MCF 10A (cell line): ENCODE results near the gene FBXW7. TPM values are rescaled to one million over a fixed set of nuclear protein-coding genes. Genes with fewer than 3 reads are reported as not detected.

Experiments used
- BruUV-seq: library from RNA; stranded (reverse); fragments of 400-500 nt; replicated peaks from 2 replicates; lab custom pipeline; 2021; lab: Mats Ljungman, UMichigan
- CTCF ChIA-PET: fragments of 300-600 bp; sonication (Branson Sonifier 250); formaldehyde crosslinking; extraction: SDS; loops from one replicate; lab custom pipeline; 2021; ENCODE audit warnings: antibody characterized with exemption, inconsistent platforms; lab: Yijun Ruan, JAX
- POLR2A ChIA-PET: fragments of 300-600, 350-650 bp; sonication (Branson Sonifier 250); formaldehyde crosslinking; extraction: SDS; loops from one replicate; lab custom pipeline; 2020; ENCODE audit warnings: antibody characterized with exemption, inconsistent platforms; lab: Yijun Ruan, JAX
- DNase-seq: peaks from one replicate; pipeline ENCODE4 v3.0.0-alpha.2; 2018; ENCODE audit not compliant: unreplicated experiment
- H3K27ac Mint-ChIP-seq: one replicate; pipeline ENCODE4 v1.8.0; 2022; ENCODE audit warnings: mild to moderate bottlenecking, low read depth, mixed read lengths; ENCODE audit not compliant: unreplicated experiment
- H3K27me3 Mint-ChIP-seq: one replicate; pipeline ENCODE4 v1.8.0; 2022; ENCODE audit warnings: mixed read lengths; ENCODE audit not compliant: insufficient read depth, unreplicated experiment
- H3K36me3 Mint-ChIP-seq: one replicate; pipeline ENCODE4 v1.8.0; 2022; ENCODE audit warnings: mild to moderate bottlenecking, moderate library complexity, mixed read lengths; ENCODE audit not compliant: insufficient read depth, unreplicated experiment
- H3K4me1 Mint-ChIP-seq: one replicate; pipeline ENCODE4 v1.8.0; 2022; ENCODE audit warnings: mixed read lengths; ENCODE audit not compliant: insufficient read depth, unreplicated experiment
- H3K4me3 Mint-ChIP-seq: one replicate; pipeline ENCODE4 v1.8.0; 2022; ENCODE audit warnings: mild to moderate bottlenecking, moderate library complexity, mixed read lengths; ENCODE audit not compliant: unreplicated experiment
- H3K9me3 Mint-ChIP-seq: one replicate; pipeline ENCODE4 v1.8.0; 2022; ENCODE audit warnings: mixed read lengths; ENCODE audit not compliant: unreplicated experiment
- intact Hi-C: fragments of 100-400 bp; cut with micrococcal nuclease; formaldehyde crosslinking; loops from 2 replicates; pipeline ENCODE4 v1.14.1; 2022
- total RNA-seq: library from RNA; stranded (reverse); gene quantifications from 2 replicates; pipeline ENCODE4 v1.2.3, GENCODE V29; 2022
- TF ChIP-seq, protein P1 (sequence below): fragments of 200-600 bp; IDR thresholded peaks from one replicate; pipeline ENCODE4 v1.8.0; 2022; ENCODE audit warnings: antibody characterized with exemption, mild to moderate bottlenecking; ENCODE audit not compliant: unreplicated experiment

The FBXW7 gene
- total RNA-seq, 1 experiment from 2014 or later, result 40.2 TPM

DNA sequence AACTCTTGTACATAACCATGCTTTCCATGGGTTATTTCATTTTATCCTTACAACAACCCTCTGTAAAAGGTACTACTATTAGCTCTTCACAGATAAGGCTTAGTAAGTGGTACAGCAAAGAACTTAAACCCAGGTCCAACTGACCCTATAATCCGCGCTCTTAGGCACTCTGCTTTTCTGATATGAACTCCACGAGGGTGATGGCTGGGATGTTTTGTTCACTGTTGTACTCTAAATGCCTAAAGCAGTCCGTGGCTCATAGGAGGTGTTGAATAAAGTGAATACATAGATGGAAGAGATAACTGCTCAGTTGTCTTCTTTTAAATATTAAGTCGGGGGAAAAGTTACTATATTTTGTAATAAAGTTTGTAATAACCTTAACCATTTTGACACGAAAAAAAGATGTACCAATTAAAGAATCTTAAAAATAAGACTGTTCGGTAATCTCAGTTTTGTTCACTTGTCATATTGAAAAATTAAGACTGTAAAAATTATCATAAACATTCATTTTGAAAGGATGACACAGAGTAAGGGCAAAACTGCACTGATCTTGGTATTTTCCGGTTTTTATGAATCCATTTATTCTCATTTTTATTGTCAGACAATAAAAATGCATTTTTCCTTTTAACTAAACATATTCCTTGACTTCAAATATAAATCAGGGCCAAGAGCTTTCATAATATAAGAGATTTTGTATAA lies 166.5 kb downstream of the FBXW7 start:
- Mint-ChIP-seq H3K36me3 (peaks cover 7% of the 10 kb centered on the region), H3K4me1 (peaks cover under 1% of the 10 kb centered on the region), H3K27ac (no peak overlapping the region), H3K27me3 (no peaks in the 10 kb centered on the region), H3K9me3 (no peaks in the 10 kb centered on the region), H3K4me3 (no peak overlapping the region)
- no peak for DNase-seq
- intact Hi-C loops, result loop anchor here (5.0 kb wide), 1 partner anchor 607 kb away; the partner anchor contains the start of gene GATB
- ChIA-PET CTCF (interaction anchor here (1.0 to 1.2 kb wide), 3 partner anchors 7 to 1093 kb away, joined by 3 to 4 read pairs (median 3); no protein-coding TSS in a partner anchor), POLR2A (interaction anchor here (1.5 kb wide), 1 partner anchor 12 kb away, joined by 3 read pairs; no protein-coding TSS in a partner anchor)
- TF ChIP-seq, protein P1, sequence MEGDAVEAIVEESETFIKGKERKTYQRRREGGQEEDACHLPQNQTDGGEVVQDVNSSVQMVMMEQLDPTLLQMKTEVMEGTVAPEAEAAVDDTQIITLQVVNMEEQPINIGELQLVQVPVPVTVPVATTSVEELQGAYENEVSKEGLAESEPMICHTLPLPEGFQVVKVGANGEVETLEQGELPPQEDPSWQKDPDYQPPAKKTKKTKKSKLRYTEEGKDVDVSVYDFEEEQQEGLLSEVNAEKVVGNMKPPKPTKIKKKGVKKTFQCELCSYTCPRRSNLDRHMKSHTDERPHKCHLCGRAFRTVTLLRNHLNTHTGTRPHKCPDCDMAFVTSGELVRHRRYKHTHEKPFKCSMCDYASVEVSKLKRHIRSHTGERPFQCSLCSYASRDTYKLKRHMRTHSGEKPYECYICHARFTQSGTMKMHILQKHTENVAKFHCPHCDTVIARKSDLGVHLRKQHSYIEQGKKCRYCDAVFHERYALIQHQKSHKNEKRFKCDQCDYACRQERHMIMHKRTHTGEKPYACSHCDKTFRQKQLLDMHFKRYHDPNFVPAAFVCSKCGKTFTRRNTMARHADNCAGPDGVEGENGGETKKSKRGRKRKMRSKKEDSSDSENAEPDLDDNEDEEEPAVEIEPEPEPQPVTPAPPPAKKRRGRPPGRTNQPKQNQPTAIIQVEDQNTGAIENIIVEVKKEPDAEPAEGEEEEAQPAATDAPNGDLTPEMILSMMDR, result no peak
- BruUV-seq, result no TSS peak

DNA sequence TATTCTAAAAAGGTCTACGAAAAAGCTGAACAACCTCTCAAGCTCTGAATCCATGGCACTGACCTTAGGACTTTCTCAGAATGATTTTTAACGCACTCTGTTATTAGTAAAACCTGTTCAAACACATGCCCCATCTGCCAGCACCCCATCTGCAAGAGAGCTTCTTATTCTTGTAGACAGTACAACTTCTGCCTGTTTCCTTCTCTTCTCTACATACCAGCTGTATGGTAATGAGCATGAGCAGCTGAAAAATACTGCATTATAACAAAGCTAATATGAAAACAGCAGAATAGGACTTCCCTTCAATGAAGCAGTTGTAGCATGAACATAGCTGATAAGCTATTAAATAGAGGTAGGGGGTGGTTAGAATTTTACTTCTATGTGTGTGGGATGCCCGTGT lies 167.9 kb downstream of the FBXW7 start:
- no peaks in the 10 kb centered on the region for H3K9me3 Mint-ChIP-seq
- BruUV-seq, result no TSS peak
- H3K27me3 Mint-ChIP-seq, result no peaks in the 10 kb centered on the region
- peaks cover 5% of the 10 kb centered on the region for H3K4me1 Mint-ChIP-seq
- CTCF ChIA-PET, result interaction anchor here (0.6 to 0.9 kb wide), 2 partner anchors 13 to 688 kb away, joined by 3 read pairs; no protein-coding TSS in a partner anchor
- no peak for DNase-seq
- POLR2A ChIA-PET, result interaction anchor here (0.5 to 0.7 kb wide), 2 partner anchors 39 to 570 kb away, joined by 3 to 4 read pairs; no protein-coding TSS in a partner anchor
- H3K4me3 Mint-ChIP-seq, result no peak overlapping the region
- no peak overlapping the region for H3K27ac Mint-ChIP-seq
- intact Hi-C loops, result loop anchor here (5.0 kb wide), 1 partner anchor 606 kb away; the partner anchor contains the start of gene GATB
- TF ChIP-seq, protein P1, result no peak
- H3K36me3 Mint-ChIP-seq, result peaks cover 7% of the 10 kb centered on the region

DNA sequence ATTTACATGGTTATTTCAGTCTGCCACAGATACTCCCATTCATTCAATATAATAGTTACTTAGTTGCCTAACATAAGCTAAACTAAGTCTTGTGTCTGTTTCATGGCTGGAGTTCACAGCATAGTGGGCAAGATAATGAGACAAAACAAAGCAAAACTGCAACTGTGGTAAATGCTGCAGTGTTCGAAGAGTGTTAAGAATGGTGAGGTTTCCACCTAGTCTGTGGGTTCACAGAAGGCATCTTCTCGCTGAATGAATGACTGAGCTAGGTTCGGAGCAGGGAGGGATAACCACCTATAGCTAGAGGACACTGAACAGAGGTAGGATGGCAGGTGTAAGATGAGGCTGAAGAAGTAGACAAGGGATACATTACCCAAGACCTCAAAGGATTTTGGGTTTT lies 171.0 kb downstream of the FBXW7 start:
- Mint-ChIP-seq H3K36me3 (peaks cover 7% of the 10 kb centered on the region), H3K4me1 (peaks cover 11% of the 10 kb centered on the region), H3K4me3 (no peak overlapping the region), H3K9me3 (no peaks in the 10 kb centered on the region), H3K27ac (peak overlapping the region; percentile 22), H3K27me3 (no peaks in the 10 kb centered on the region)
- TF ChIP-seq, protein P1, result no peak
- no peak for DNase-seq
- ChIA-PET CTCF (no interaction called here), POLR2A (interaction anchor here (0.8 kb wide), 1 partner anchor 10 kb away, joined by 3 read pairs; no protein-coding TSS in a partner anchor)
- BruUV-seq, result no TSS peak
- intact Hi-C loops, result loop anchor here (5.0 kb wide), 1 partner anchor 603 kb away; the partner anchor contains the start of gene GATB

DNA sequence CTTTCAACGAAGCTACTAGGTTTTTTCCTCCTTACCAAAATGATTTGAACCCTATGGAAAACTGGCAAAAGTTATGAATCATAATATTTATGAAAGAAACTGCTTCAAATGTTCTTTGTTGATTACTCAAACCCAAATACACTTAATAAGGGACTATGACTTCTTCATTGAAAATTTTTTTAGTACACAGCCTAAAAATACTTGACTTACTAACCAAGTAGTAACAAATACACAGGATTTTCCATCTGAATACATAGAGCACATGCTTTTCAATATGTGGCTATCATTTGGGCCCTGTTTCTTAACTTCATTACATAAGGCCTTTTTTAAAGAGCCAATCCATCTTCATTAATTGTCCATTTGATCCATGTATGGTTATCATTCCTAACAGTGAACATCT lies 171.5 kb downstream of the FBXW7 start:
- no TSS peak for BruUV-seq
- Mint-ChIP-seq H3K27me3 (no peaks in the 10 kb centered on the region), H3K9me3 (no peaks in the 10 kb centered on the region), H3K4me1 (peaks cover 16% of the 10 kb centered on the region), H3K4me3 (no peak overlapping the region), H3K27ac (peak overlapping the region; percentile 22), H3K36me3 (peaks cover 11% of the 10 kb centered on the region)
- TF ChIP-seq, protein P1, result no peak
- no peak for DNase-seq
- ChIA-PET CTCF (no interaction called here), POLR2A (interaction anchor here (0.8 kb wide), 1 partner anchor 11 kb away, joined by 3 read pairs; no protein-coding TSS in a partner anchor)
- intact Hi-C loops, result no loop called here
